HG03196 (cell line): ENCODE measurements around the gene MOK.

Experiments used
- ATAC-seq: cut with Tn5 transposase; IDR thresholded peaks from one replicate; pipeline ENCODE4 v1.9.1; 2021; ENCODE audit not compliant: unreplicated experiment

The MOK gene

DNA sequence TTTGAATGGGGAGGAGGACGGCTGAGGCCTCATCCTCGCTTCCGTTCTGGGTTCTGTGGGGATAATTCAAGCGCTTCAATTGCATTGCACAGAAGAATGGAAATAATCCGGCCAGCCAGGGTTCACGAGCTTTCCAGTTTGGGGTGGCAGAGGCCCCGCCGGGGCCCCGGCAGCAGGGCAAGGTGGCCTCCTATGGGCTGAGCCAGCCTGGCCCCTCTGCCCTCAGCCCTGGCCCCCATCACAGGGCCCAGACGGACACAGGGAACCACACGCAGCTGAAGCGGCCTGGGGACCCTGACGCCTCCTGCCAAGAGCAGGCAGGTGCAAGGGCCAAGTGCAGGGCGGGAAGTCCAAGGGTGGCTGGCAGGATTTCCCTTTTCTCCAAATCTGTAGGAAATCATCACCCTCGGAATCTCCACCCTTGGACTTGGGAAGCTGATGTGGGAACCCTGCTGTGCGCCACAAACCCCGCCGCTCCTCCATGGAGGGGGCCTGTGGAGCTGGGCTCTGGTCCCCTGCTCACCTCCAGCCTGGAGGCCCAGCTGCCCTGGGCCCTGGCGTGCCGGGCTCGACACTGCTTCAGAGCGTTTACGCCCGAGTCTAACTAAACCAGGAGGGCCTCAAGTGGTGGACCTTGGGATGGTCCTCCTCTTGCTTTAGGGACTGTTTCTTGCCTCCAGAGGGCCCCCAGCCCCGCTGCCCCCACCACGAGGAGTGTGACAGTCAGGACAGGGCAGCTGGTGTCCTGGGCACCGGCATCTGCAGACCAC, 78.4 kb downstream of the MOK start:
- ATAC-seq, result no peak

DNA sequence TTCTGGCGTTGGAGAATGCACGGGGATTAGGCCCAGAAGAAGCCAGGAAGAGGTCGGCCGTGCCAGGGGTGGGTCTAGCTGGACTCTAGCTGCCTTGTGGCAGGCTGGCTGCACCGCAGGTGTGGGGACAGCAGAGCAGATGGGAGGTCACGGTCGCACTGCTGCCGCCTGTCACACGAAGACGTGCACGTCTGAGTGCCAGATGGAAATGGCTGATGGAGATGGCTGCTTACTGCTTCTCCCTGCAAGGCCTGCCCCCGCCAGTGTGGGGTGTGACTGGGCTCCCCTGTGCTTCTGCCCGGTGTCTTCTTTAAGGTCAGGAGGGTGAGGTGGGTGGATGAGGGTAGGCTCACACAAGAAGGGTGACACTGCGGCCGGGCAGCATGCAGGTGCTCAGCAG, 79.0 kb downstream of the MOK start:
- ATAC-seq, result no peak

DNA sequence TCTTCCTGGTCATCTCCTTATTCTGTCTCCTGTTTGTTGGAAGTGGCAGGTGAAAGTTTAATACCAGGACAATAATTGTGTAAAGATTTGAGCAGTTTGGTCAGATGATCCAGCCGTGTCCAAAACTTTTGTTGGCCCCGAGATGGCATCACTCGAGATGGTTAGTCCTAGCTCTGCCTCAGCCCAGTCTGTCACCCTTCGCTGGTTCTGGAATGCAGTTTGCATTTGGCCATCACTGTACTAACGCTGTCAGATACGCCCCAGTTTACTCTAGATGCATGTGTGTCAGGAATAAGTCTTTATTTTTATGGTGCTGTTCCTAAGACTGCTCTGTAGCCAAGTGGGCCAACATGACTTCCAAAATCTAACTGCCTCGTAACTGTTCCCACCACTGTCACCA, 79.6 kb downstream of the MOK start:
- ATAC-seq, result no peak

DNA sequence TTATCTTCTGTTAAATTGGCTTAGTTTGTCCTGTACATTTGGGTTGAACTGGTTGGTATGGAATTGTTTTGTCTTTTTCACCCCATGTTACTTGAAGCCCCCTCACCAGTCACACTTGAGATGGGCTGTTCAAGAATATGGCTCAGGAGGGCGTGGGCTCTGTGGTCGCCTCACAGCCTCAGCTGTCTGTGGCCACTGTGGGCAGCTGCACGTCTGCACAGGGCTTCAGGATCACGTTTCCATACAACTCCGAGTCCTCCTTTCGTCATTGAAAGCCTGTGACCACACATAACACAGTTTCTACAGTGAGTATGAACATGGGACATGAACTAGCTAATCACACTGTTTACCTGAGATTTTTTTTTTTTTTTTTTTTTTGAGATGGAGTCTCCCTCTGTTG, 81.3 kb downstream of the MOK start:
- no peak for ATAC-seq

DNA sequence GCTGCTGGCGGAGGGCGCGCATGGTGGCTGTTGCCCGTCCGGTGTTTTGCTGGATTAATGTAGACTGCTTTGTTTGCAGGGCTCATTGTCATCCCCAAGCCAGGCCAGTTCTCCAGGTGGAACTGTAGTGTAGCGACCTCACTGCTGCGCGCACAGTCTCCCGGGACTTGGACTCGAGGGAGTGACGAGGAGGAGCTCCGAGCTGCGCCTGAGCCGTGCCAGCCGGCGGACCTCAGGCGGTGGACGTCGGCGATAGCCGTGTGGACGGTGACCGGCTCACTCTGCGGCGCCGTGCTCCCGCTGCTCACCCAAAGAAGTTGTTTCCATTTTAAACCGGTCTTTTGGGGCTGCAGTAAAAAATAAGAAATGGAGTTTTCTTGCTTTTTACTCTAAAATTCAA, 82.2 kb downstream of the MOK start:
- ATAC-seq, result no peak

DNA sequence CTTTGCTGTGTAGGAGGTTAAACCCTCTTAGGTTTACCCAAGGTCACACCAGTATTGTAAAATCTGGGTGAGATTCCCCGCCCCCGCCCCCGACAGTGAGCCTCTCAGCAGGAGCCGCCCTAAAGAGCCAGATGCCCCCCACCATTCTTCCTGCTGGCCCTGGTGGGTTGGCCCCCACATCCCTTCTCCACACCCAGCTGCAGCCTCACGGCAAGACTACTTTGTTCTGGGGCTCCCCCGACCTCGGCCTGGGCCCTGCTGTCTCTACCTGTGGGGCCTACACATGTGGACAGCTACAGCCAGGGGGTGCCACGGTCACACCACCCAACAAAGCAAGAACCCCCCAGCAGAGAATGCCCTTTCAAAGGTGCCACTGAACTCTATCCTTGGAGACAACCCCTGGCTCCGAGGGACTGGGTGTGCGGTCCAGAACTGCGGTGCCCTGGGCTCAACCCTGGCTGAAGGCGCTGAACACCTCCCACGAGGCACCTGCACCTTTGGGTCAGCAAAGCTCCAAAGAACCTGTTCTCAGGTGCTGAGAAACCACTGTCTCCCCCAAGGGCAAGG, 82.9 kb downstream of the MOK start:
- no peak for ATAC-seq

DNA sequence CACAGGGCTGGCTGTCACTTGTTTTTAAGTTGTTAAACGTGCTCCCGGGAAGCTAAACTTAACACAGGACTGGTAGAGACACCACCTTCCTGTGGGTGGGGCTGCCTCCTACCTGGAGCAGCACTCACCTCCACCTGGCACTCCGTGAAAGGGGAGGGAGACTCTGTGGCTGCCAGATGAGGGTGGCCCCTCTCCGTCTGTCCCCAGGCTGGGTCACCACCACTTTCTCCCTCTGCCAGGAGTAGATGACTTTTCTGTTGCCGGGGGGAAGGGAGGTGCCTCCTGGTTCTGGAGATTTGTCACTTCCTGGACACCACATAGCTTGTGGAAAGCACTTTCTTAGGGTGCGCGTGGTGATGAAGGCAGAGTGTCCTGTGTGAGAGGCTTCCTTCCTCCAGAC, 83.9 kb downstream of the MOK start:
- no peak for ATAC-seq

DNA sequence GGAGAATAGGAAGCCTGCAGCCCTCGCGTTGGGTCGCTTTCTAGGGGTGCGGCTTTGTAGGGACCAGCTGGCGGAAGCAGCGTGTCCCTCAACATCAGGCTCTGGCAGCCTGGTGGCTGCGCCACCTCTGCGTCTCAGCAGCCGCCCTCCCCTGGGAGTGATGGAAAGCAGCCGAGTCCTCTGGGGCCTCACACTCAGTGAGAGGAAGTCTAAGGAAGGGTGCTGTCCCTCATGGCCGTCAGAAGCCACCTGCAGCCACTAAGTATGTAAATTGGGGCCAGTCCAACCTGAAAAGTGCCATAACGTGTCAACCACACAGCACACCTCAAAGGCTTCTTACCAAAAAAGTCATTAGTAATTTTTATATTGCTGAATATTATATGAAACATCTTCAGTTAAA, 84.9 kb downstream of the MOK start:
- peak; percentile 80 for ATAC-seq

DNA sequence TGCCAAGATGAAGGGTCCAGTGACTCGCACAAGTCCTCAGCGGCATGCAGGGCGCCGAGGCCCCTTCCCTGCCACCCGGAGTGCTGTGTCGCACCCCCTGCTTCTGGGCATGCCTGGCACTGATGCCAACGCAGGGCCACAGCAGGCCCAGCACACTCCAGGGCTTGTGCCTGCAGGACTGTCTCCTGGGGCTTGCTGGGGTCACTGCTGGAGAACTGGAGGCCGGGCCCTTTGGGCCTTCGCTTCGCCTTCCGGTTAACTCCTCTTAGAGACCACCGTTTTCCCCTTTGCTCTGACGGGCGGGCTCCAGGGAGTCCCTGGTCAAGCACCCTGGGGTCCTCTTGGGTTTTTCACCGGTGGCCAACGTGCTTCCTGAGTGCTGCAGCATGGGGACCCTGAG, 85.6 kb downstream of the MOK start:
- ATAC-seq, result no peak

DNA sequence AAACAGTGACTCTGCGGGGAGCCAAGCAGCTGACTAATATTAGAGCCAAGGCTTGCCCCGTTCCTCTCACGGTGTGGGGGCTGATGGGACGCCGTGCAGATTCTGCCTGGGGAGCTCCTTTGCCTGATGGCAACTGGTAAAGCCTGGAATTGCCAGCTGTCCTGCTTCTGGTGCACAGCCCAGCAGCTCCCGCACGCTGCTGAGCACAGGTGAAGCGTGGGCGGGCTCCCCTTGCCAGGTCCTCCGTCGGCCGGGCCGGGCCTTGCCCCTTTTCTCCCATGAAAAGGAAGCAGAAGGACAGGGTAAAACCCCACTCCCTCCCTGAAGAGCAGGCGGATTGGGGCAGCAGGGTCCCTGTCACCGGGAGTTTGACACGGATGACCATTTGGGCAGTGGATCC, 86.3 kb downstream of the MOK start:
- no peak for ATAC-seq

DNA sequence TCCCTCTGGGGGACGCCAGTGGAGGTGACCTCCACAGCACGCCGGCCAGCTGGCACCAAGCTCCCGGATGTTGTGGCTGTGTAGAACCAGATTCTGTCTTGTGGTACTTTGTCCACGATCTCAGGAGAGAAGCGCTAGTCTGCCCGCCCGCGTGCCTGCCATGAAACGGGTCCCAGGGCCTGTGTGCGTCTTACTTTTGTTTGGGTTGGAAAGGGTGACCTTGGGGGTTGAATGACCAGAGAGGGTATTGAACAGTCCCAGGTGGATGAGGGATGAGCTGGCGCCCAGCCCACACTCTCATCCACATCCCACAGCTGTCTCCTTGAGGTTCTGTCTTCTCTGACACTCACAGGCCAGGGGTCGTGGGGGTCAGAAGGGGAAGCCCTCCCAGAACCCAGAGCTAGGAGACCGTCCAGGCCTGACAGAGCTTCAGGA, 87.0 kb downstream of the MOK start:
- ATAC-seq, result no peak

DNA sequence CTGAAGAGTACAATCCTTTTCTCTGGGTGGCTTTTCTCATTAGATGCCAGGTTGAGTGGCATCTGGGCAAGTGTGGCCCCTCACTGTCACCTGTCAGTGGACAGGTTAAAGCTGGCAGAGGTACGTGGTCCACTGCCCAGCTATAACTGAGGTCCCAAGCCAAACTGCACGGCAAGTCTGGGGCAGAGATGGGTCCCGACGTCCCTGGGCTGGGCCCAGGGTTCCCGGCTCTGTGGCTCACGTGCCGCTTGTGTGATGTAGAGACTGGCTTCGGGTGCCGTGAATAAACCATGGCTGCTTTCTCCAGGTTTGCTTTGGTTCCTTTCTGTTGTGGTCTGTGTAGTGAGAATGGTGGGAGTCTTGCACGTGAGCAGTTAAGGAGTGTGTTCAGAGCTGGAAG, 87.6 kb downstream of the MOK start:
- ATAC-seq, result no peak

DNA sequence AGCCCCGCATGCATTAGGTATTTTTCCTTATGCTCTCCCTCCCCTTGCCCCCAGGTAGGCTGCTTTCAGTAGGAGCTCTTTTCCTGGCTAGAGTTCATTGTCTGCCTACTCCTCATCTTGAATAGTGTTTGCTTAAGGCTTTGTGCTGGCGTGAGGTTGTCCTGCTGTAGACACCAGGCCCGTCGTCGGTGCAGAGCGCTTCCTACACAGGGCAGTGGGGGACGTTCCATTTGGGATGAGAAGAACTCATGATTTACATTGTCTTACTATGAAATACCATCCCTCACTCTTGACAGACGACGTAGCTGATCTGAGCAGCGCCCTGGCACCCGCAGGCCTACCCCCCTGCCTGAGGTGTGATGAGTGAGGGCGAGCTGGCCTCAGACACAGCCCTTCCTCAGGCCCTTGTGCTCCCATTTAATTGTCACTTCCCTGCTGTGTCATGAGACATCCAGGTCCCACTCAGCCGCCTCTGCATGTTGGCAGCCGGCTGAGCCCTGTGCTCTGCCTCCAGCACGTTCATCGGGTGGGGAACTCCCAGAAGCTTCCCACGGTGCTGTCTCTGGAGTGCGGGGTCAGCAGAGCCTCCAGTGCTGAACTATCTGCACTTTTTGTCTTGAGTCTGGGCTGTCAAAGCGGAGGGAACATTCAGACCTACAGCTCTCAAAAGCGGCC, 89.3 kb downstream of the MOK start:
- no peak for ATAC-seq

DNA sequence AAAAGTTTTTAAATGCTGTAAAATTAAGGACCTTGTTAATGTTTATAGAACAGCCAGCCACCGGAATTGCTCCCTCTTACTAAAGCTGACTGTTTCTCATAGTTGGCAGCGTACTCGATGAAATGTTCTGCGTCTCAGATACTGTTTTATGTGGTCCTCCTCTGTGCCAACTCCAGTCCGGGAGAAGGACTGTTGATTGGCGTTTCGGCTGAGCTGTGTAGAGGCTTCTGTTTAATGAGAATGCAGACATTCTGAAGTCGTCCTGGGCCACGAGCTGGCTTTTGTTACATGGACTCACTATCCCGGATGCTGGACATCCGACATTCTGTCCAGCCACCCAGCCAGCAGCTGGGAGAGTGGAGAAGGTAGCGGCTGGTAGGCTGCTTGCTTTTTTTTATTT, 89.9 kb downstream of the MOK start:
- ATAC-seq, result no peak

DNA sequence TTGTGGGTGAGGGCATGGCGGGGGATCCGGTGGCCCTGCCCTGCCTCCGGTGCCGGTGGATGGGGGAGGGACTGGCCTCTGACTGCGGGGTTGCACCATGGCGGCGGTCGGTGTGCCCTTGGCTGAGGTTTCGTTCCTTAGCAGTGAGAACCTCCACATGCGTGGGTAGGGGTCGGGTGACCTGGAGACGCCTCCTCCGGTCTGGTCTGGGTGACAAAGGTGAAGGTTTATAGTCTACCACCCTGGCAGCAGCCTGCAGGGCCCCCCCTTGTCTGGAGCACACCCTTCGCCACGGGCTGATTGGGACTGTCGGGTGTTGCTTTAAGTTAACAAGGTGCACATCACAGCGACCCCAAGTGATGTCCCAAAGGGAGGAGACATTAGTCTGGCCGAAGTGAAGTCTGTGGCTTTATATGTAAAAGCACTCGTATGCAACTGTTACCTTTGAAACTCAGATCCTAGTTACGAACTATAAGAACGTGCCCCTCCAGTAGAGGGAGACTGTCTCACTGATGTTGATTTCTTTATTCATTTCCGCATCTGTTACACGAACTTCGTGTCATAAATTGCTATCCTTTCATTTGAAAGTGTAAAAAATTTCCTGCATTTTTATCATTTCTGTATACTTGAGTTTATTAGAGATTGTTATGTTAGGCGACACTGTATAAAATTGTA, 90.8 kb downstream of the MOK start:
- ATAC-seq, result no peak

DNA sequence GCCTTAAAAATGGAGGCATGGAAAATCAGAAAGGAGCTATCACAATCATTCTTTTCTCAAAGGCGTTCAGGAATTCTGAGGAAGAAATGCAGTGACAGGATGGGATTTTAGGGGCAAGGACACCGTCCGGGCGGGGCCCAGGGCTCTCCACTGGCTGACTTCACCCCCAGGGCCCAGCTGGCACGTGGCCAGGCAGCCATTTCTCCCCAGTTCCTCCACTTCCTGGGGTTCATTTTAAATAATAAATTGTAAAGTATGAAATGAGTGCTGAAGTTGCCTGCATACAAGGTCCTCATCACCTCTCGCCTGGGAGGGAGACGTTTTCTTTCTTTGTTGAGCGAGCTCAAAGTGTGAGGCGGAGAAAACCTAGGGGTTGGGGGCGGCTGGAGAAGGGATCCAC, 91.5 kb downstream of the MOK start:
- no peak for ATAC-seq

DNA sequence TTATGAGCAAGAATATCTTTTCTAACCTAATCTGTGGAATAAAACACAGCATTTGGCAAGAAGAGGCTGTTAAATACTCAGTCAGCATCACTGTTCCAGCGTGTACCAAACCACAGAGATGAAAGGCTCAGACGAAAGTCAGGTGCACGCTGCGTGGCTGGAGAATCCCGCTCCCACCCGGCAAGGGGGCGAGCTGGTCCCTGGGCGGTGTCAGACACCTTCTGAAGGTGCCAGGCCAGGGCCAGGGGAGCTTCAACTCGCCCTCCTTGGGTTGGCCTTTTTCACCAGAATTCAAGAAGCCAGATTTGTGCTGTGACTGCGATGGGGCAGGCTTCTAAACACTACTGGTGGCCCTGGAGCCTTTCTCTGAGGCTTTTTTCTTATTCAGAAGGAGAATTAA, 92.1 kb downstream of the MOK start:
- ATAC-seq, result no peak

DNA sequence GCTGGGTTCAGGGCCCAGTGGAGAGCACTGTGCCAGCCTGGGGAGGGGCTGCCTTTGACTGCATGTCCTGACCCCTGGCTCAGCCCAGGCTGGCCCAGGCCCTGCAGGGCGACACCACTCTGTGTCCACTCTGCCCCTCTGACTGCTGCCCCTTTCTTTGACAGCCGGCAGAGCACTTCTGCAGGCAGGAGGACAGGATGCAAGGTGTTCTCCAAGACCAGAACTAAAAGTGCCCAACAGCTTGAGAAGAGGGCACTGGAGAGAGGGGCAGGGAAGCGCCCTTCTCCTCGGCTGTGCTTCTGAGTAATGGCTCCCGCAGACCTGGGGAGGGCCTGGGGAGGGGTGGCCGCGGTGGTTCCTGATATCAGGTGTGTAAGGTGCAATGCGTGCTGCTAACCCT, 92.6 kb downstream of the MOK start:
- ATAC-seq, result no peak

DNA sequence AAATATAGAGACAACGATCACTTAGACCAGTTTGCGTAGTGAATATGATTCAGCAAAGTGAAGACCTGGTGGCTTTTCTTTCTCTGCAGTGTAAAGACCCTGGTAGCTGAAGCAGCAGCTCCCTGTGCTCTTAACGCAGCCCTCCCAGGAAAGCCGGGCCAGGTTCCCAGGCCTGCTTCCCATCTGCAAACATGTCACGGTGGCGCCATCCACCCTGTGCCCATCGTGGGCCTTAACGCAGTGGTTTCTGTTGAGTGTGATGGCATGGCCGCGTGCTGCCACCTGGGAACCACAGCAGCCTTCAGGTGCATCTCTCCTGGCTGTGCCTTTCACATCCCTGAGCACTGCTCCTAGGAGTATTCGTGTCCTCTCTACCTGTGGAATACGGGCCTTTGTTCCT, 93.7 kb downstream of the MOK start:
- no peak for ATAC-seq

DNA sequence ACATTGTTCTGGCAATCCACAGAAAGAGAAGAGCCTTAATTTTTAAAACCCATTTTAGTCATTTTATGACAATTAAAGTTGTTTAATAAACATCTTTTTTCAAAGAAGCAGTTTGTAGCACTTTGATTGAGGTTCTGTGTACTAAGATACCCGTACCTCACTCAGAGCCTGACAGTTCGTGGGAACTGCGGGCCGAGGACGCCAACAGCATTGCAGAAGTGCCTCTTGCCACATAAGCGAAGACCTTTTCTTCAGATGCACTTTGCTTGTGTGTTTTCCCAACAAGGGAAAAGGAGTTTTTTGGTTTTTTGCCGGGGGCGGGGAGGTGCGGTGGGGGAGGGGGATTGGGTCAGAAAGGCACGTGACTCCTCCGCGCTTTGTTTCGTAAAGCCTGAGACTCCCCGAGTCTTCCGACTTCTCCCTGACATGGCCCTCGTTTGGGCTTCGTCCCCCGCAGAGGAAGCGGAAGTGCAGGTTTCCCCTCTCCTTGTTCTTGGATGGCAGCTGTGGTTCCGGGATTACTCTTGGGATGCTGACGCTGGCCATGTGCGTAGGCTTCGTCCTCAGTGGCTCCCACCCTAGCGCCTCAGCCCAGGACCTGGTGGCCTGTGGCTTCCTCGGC, 94.4 kb downstream of the MOK start:
- no peak for ATAC-seq

DNA sequence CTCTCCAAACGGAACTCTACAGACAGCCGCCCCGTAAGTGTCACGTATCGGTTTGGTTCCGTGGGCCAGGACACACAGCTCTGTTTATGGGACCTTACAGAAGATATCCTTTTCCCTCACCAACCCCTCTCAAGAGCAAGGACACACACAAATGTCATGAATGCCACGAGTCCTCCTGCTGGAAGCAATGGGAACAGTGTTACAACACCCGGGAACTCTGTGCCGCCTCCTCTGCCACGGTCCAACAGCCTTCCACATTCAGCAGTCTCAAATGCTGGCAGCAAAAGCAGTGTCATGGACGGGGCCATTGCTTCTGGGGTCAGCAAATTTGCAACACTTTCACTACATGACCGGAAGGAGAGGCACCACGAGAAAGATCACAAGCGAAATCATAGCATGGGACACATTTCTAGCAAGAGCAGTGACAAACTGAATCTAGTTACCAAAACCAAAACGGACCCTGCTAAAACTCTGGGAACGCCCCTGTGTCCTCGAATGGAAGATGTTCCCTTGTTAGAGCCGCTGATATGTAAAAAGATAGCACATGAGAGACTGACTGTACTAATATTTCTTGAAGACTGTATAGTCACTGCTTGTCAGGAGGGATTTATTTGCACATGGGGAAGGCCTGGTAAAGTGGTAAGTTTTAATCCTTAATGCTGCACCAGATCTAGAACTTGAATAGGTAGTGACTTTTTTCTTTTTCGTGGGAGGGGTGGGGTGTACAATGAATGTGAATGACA, 95.6 kb downstream of the MOK start:
- no peak for ATAC-seq
